Cardiac septum (tissue), 1 donor: ENCODE data around the gene UNC13D. TPM values are rescaled to one million over a fixed set of nuclear protein-coding genes. Genes with fewer than 3 reads are reported as not detected.

Experiments
- DNase-seq: peaks from one replicate; pipeline ENCODE4 v3.0.0-alpha.2; 2020; ENCODE audit warnings: low spot score
- intact Hi-C: fragments of 100-400 bp; cut with DNase I; formaldehyde crosslinking; loops from one replicate; pipeline ENCODE4 v1.14.0; 2022
- total RNA-seq: library from RNA; stranded (reverse); fragmentation: NEBNext Ultra II Directional; extraction: Animal tissue kit (Norgen Biotek cat#: 25700); gene quantifications from one replicate; pipeline ENCODE4 v1.2.1, GENCODE V29; 2021
- donor health status: DM: no; HTN: no; CAD: no.

UNC13D gene
- total RNA-seq, 1 donor from 2014 or later = 7.9 TPM

GRCh38 chr17:75825748-75826370 lies 18.3 kb downstream of the UNC13D start:
- intact Hi-C loops = loop anchor here (5.0 kb wide), 2 partner anchors 39 to 59 kb away; partner anchors contain the start of gene GALK1
- no peak for DNase-seq

GRCh38 chr17:75825149-75825552 lies 19.1 kb downstream of the UNC13D start:
- intact Hi-C loops = loop anchor here (5.0 kb wide), 2 partner anchors 38 to 58 kb away; partner anchors contain the start of gene GALK1
- no peak for DNase-seq

GRCh38 chr17:75824666-75825065 lies 19.5 kb downstream of the UNC13D start:
- intact Hi-C loops = loop anchor here (5.0 kb wide), 2 partner anchors 37 to 57 kb away; partner anchors contain the start of gene GALK1
- DNase-seq = no peak

GRCh38 chr17:75824050-75824552 lies 20.1 kb downstream of the UNC13D start:
- DNase-seq = no peak
- intact Hi-C loops = no loop called here

- intact Hi-C loops = no loop called here
- no peak for DNase-seq
Measured at GRCh38 chr17:75823257-75824041, 20.8 kb downstream of the UNC13D start.

- no peak for DNase-seq
- intact Hi-C loops = no loop called here
Measured at GRCh38 chr17:75822800-75823166, 21.4 kb downstream of the UNC13D start.

GRCh38 chr17:75822119-75822799 lies 21.9 kb downstream of the UNC13D start:
- intact Hi-C loops = no loop called here
- DNase-seq = no peak

GRCh38 chr17:75821552-75821951 lies 22.7 kb downstream of the UNC13D start:
- no peak for DNase-seq
- intact Hi-C loops = no loop called here

GRCh38 chr17:75820094-75821080 lies 23.8 kb downstream of the UNC13D start:
- intact Hi-C loops = no loop called here

GRCh38 chr17:75819678-75820077 lies 24.5 kb downstream of the UNC13D start:
- intact Hi-C loops = no loop called here
- no peak for DNase-seq

More at GRCh38 chr17:75820094-75821080, 23.8 kb downstream of the UNC13D start:
- DNase-seq = no peak

- intact Hi-C loops = no loop called here
- no peak for DNase-seq
Measured at GRCh38 chr17:75819116-75819515, 25.1 kb downstream of the UNC13D start.

- DNase-seq = no peak
- intact Hi-C loops = no loop called here
Measured at GRCh38 chr17:75818326-75818885, 25.8 kb downstream of the UNC13D start.

GRCh38 chr17:75817571-75817970 lies 26.6 kb downstream of the UNC13D start:
- intact Hi-C loops = no loop called here

GRCh38 chr17:75816693-75817092 lies 27.5 kb downstream of the UNC13D start:
- intact Hi-C loops = no loop called here
- DNase-seq = no peak

More at GRCh38 chr17:75817571-75817970, 26.6 kb downstream of the UNC13D start:
- no peak for DNase-seq

GRCh38 chr17:75815399-75815798 lies 28.8 kb downstream of the UNC13D start:
- DNase-seq = no peak
- intact Hi-C loops = no loop called here

GRCh38 chr17:75814900-75815373 lies 29.3 kb downstream of the UNC13D start:
- DNase-seq = no peak
- intact Hi-C loops = no loop called here

GRCh38 chr17:75814021-75814395 lies 30.2 kb downstream of the UNC13D start:
- no peak for DNase-seq
- intact Hi-C loops = no loop called here
